ENCODE results near the gene FAM120B.

Gene FAM120B

DNA sequence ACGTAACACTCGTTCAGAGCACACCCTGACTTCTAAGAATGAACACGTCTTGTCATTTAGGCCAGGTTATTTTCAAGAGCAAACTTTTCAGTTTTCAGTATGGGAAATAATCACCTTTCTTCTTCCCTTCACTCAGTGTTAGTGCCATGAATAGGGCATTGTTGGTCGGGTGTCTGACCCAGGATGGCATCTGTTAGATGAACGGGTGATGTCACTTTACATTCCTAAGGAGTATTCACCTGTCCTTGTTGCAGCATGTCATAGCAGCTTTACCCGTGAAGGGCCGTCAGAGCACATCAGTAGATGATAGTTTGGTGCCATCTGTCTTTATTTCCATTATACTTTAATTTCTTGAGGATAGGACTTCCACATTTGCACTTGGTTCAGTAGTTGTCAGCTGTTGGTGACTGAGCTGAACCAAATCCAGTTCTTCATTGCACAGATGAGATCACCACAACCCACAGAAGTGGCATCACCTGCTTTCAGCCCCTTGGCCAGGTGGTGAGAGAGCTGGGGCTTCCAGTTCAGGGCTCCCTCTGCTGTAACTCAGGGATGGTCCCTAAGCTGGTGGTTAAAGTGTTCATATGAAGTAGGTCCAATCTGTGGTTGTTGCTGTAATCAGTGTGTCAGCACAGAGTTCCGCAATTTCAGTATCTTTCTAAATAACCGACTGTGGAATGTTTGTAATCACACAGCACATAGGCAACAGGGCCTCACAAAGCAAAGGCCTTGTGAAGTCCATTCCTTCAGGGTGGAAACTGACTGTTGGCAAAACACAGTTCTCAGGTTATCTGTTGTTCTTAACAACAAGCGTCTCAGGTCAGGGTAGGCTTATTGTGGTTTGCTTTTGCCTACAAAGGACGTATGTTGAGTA is 68.2 kb downstream of the FAM120B start:
- DNase-seq (ENCODE audit: low spot score), result no peak
- in situ Hi-C loops (cut with MboI; ENCODE audit: low pct_unique_long_range_greater_than_20kb, low sequenced_read_pairs, unreplicated experiment), result no loop called here
- TF ChIP-seq, protein P1, sequence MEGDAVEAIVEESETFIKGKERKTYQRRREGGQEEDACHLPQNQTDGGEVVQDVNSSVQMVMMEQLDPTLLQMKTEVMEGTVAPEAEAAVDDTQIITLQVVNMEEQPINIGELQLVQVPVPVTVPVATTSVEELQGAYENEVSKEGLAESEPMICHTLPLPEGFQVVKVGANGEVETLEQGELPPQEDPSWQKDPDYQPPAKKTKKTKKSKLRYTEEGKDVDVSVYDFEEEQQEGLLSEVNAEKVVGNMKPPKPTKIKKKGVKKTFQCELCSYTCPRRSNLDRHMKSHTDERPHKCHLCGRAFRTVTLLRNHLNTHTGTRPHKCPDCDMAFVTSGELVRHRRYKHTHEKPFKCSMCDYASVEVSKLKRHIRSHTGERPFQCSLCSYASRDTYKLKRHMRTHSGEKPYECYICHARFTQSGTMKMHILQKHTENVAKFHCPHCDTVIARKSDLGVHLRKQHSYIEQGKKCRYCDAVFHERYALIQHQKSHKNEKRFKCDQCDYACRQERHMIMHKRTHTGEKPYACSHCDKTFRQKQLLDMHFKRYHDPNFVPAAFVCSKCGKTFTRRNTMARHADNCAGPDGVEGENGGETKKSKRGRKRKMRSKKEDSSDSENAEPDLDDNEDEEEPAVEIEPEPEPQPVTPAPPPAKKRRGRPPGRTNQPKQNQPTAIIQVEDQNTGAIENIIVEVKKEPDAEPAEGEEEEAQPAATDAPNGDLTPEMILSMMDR (IDR thresholded peaks at IDR 0.05; ENCODE audit: extremely low read depth, insufficient read depth, missing control alignments), result no peak

DNA sequence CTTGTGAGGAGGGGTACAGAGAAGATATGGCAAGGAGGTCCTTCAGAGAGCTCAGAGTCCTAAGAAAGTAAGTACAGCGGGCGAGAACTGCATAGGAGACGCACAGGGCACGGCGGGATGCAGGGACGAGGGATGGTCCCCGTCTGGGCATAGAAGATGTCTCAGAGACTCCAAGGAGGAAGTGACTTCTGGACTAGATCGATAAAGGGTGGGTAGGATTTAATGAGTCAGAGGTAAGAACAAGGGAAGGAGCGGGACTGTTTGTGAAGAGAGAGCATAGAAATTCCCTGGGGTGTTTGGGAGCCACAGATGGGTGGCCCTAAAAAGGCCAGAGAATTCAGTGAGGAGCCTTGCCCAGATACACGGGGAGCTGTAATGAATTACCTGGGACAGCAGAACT is 69.1 kb downstream of the FAM120B start:
- in situ Hi-C loops (cut with MboI; ENCODE audit: low pct_unique_long_range_greater_than_20kb, low sequenced_read_pairs, unreplicated experiment), result no loop called here
- TF ChIP-seq, protein P1 (IDR thresholded peaks at IDR 0.05; ENCODE audit: extremely low read depth, insufficient read depth, missing control alignments), result no peak
- DNase-seq (ENCODE audit: low spot score), result no peak

DNA sequence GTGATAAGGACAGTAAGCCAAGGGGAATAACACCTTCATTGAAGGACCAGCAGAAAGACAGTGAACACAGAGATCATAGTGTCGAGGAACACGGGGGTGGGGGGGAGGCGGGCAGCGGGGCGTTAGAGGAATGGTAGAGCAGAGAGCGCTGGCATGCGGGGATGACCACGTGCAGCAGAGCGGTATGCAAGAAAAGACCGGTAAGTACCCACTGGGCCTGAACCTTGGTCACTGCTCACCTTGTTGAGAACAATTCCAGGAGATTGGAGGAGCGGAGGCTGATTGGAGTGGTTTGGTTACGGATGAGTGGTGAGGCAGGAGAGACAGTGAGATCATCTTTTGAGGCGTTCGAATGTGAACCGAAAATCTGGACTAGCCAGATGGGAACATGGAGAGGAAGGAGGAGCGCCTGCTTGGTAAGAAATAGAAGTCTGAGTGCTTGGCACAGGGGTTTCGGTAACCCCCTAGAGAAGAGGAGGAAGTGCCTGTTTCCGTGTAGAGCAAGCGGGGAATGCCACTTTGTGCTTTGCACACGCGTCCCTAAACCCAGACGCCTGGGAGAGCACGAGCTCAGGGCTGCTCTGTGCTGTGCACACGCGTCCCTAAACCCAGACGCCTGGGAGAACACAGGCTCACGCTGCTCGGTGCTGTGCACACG is 70.0 kb downstream of the FAM120B start:
- no peak for DNase-seq (ENCODE audit: low spot score)
- TF ChIP-seq, protein P1 (IDR thresholded peaks at IDR 0.05; ENCODE audit: extremely low read depth, insufficient read depth, missing control alignments), result no peak
- in situ Hi-C loops (cut with MboI; ENCODE audit: low pct_unique_long_range_greater_than_20kb, low sequenced_read_pairs, unreplicated experiment), result no loop called here

DNA sequence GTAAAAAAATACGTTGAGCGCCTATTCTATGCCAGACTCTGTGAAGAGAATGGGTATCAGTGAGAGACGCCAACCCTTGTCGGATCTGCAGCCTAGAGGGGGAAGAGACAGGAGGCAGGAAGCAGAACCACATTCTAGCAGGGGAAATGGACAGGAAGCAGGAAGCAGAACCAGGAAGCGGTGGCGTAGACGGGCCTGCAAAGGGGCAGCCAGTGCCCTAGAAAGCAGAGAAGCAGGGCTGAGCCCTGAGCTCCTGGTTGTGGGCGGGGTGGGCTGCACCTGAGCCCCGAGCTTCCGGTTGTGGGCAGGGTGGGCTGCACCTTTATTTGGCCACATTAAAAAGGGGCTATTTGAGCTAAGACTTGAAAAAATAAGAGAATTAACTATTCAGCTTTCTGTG is 71.9 kb downstream of the FAM120B start:
- no peak for DNase-seq (ENCODE audit: low spot score)
- TF ChIP-seq, protein P1 (IDR thresholded peaks at IDR 0.05; ENCODE audit: extremely low read depth, insufficient read depth, missing control alignments), result no peak
- in situ Hi-C loops (cut with MboI; ENCODE audit: low pct_unique_long_range_greater_than_20kb, low sequenced_read_pairs, unreplicated experiment), result no loop called here

DNA sequence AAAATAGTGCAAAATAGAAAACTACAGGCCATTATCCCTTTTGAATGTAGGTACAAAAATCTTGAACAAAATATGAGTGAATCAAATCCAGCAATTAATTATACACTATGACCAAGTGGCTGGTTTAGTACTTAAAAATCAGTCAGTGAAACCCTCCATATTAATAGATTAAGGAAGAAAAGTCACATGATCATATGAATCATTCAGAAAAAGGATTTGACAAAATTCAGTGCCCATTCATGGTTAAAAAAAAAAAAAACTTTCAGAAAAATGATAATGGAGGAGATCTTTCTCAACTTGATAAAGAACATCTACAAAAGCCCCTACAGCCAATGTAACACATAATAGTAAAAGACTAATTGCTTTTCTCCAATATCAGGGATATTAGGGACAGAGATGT is 75.0 kb downstream of the FAM120B start:
- DNase-seq (ENCODE audit: low spot score), result no peak
- TF ChIP-seq, protein P1 (IDR thresholded peaks at IDR 0.05; ENCODE audit: extremely low read depth, insufficient read depth, missing control alignments), result no peak
- in situ Hi-C loops (cut with MboI; ENCODE audit: low pct_unique_long_range_greater_than_20kb, low sequenced_read_pairs, unreplicated experiment), result no loop called here

DNA sequence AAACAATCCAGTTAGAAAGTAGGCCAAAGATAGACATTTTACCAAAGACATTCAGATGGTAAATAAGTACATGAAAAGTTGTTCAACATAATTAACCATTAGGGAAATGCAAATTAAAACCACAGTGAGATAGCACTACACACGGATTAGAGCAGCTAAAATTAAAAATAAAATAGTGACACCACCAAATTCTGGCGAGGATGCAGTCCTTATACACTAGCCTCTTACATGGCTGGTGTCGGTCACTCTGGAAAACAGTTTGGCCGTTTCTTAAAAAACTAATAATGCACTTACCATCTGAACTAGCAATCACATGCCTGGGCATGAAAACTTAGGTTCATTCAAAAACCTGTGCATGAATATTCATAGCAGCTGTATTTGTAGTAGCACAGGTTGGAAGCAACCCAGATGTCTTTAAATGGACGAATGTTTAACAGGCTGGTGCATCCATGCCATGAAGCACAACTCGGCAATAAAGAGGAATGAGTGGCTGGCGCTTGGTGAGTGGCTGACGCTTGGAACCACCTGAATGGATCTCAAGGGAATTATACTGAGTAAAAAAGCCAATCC is 77.0 kb downstream of the FAM120B start:
- in situ Hi-C loops (cut with MboI; ENCODE audit: low pct_unique_long_range_greater_than_20kb, low sequenced_read_pairs, unreplicated experiment), result no loop called here
- no peak for DNase-seq (ENCODE audit: low spot score)
- TF ChIP-seq, protein P1 (IDR thresholded peaks at IDR 0.05; ENCODE audit: extremely low read depth, insufficient read depth, missing control alignments), result no peak
